Choroid plexus epithelial cell (primary cell): ENCODE results near the gene LTBP1.
A peak's percentile ranks its signal among the peaks of the same experiment; 100 is the strongest.

Experiments
- DNase-seq: peaks from one replicate; pipeline ENCODE4 v3.0.0-alpha.2; 2010; ENCODE audit warnings: low read depth
- H3K4me3 ChIP-seq: 2 replicates; pipeline ENCODE4 v1.5.1; 2011; ENCODE audit warnings: low read depth, mild to moderate bottlenecking, control low read depth, low read length, moderate library complexity
- CTCF ChIP-seq: conservative IDR thresholded peaks from 2 replicates; pipeline ENCODE4 v1.5.1; 2011; ENCODE audit warnings: low read depth, mild to moderate bottlenecking, control low read depth, inconsistent platforms, low read length, moderate library complexity

LTBP1 gene

DNA sequence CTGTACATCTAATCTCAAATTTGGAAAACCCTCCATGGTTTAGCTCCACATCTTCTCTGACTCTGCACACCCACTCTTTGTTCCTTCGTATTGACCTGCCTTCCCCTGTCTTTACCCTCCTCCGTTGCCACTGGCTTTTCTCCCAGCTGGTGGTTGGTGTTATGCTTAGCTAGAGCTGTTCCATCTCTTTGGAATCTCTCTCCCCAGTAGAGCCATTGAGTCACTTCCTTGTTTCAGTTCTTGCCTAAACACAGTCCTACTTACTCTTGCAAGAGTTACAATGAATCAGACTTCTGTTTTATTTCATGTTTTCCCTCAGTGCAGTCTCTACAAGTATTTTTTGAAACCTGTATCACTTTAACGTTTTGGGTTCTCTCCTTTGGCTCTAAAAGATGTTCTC, 263.9 kb downstream of the LTBP1 start:
- H3K4me3 ChIP-seq, result no peak overlapping the region
- peak; percentile 94 for DNase-seq
- TF ChIP-seq CTCF, result no peak

DNA sequence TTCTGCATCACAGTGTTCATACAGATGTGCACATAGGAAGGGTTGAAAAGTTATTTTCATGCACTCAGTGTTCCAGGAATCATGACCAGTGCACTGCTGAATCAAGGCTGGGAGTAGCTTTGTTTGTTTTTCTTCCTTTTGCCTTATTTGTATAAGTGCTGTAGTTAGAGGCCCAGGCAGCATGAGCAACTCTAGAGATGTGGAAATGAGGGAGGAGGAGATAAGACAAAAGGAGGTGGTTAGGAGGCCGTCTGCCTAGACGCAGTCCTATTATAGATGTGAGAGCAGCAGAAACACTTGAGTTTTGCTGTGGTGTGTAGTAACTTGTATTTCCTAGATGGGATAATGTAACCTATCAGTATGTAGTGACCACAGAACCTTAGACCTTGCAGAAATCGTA, 265.4 kb downstream of the LTBP1 start:
- no peak overlapping the region for H3K4me3 ChIP-seq
- peak; percentile 98 for DNase-seq
- no peak for TF ChIP-seq CTCF

DNA sequence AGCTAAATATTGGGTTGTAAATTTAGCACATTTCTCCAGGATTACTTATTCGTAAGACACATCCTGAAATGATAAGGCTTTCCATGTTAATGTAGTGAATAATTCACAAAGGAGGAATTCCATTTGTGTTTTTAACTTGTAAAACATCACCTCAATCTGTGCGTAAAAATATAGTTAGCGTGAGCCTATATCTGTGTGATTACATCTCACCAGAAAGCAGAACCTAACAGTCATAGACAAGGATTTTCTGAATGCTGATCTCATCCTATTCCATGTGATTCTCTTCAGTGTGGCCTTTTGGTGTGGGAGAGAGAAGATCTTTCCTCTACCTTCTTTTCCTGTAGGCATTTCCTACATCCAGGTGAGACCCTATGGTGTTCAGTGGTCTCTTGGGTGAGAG, 266.5 kb downstream of the LTBP1 start:
- no peak overlapping the region for H3K4me3 ChIP-seq
- TF ChIP-seq CTCF, result no peak
- DNase-seq, result no peak

DNA sequence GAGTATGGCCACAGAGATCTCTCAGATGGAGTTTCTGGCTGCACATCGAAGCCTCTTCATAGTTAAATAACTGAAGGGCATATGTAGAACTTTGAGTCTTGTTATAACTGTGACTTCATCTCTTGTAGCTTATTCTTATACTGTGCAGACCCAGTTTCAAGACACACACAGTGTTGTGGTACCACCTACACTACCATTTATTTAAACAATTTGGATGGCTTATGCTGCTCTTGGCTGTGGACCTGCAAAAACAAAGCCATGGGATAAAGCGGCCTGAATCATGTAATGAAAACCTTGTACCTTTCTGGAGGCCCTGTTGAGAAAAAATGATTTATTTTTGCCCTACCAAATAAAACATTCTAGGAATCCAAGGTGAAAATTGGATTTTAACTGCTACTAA, 266.9 kb downstream of the LTBP1 start:
- TF ChIP-seq CTCF, result no peak

GRCh38 chr2:33214436-33214835, 267.7 kb downstream of the LTBP1 start:
- no peak overlapping the region for H3K4me3 ChIP-seq
- no peak for TF ChIP-seq CTCF
- peak; percentile 95 for DNase-seq

More for the DNA sequence above, 266.9 kb downstream of the LTBP1 start:
- H3K4me3 ChIP-seq, result no peak overlapping the region
- no peak for DNase-seq

DNA sequence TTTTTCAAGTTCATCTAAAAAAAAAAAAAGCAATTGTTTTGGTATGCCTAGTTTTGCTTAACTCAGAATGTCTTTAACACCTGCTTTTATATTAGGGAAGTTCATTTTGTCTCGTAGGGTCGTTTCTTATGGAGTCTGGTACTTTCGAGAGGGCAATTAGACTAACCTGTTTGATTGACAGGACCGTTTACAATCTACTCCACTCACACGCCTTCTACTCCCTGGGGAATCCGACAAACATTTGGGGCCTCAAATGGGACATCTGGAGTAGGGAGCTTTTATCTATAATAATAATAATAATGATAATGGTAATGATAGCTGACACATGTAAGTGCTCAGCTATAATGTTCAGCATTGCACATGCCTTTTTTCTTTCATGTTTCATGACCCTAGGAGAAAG, 268.1 kb downstream of the LTBP1 start:
- no peak for DNase-seq
- TF ChIP-seq CTCF, result no peak
- H3K4me3 ChIP-seq, result no peak overlapping the region

DNA sequence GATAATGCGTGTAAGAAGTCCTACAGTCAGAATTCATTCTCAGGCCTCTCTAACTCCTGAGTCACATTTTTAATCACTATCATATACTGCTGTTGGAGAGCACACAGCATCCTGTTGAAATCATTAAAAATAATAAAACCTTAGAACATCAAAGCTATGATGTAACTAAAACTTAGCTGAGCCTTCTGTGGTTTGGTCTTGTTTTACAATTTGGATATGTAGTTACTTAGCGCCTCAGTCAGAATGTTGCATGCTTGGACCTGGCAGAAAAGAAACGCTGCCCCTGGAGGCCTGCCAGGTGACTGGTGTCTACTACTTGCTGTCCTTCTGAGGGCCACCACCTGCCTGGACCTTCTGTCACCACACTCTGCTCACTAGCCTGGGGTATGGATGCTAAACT, 268.5 kb downstream of the LTBP1 start:
- no peak overlapping the region for H3K4me3 ChIP-seq
- peak; percentile 93 for DNase-seq
- TF ChIP-seq CTCF, result no peak
